ENCODE results near the gene FAM227A.
A peak's percentile ranks its signal among the peaks of the same experiment; 100 is the strongest.
"Not testable (repeated sequence)": the region's sequence is repeated elsewhere in the genome, so short reads cannot be mapped to it uniquely, and the experiment has no call there.

The FAM227A gene

DNA sequence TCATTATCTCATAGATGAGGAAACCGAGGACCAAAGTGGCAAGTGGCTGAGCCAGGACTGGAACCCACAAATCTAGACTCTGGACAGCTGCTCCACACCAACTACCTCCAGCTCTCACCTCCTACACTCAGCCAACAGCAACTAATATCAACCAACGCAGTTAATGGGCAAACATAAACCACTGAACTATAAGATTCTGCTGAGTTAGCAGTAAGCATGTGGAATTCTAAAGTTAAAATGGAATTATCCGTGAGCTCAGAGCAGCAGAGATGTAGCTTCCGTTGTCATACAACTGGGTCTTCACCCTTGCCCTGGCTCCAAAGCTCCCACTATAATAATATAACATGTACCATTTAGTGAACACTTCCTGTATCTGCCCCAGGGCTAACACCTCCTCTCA, 27.1 kb downstream of the FAM227A start:
- DNase-seq (ENCODE audit: low spot score), result no peak

DNA sequence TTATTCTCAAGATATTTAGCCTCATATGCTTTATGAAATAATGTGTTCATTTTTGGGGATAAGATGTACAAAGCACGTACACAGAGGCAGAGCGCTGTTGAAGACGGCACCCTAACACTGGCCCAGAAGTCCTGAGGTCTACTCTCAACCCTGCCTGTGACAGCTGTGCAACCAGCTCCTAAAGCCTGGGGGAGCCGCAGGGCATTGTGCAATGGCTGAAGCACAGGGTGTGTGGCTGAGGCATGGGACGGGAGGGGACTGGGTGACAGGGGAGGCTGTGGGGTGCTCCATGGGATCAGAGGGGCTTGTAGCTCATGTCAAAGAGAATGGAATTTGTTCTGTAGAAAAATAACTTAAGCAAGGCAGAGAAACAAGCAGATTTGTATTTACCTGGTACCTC, 27.7 kb downstream of the FAM227A start:
- no peak for DNase-seq (ENCODE audit: low spot score)
- in situ Hi-C loops (cut with MboI; ENCODE audit: low pct_unique_long_range_greater_than_20kb, low sequenced_read_pairs, unreplicated experiment), result no loop called here
- TF ChIP-seq, protein P1, sequence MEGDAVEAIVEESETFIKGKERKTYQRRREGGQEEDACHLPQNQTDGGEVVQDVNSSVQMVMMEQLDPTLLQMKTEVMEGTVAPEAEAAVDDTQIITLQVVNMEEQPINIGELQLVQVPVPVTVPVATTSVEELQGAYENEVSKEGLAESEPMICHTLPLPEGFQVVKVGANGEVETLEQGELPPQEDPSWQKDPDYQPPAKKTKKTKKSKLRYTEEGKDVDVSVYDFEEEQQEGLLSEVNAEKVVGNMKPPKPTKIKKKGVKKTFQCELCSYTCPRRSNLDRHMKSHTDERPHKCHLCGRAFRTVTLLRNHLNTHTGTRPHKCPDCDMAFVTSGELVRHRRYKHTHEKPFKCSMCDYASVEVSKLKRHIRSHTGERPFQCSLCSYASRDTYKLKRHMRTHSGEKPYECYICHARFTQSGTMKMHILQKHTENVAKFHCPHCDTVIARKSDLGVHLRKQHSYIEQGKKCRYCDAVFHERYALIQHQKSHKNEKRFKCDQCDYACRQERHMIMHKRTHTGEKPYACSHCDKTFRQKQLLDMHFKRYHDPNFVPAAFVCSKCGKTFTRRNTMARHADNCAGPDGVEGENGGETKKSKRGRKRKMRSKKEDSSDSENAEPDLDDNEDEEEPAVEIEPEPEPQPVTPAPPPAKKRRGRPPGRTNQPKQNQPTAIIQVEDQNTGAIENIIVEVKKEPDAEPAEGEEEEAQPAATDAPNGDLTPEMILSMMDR (IDR thresholded peaks at IDR 0.05; ENCODE audit: extremely low read depth, insufficient read depth, missing control alignments), result no peak

More for the DNA sequence above, 27.1 kb downstream of the FAM227A start:
- TF ChIP-seq, protein P1 (IDR thresholded peaks at IDR 0.05; ENCODE audit: extremely low read depth, insufficient read depth, missing control alignments), result no peak
- in situ Hi-C loops (cut with MboI; ENCODE audit: low pct_unique_long_range_greater_than_20kb, low sequenced_read_pairs, unreplicated experiment), result no loop called here

DNA sequence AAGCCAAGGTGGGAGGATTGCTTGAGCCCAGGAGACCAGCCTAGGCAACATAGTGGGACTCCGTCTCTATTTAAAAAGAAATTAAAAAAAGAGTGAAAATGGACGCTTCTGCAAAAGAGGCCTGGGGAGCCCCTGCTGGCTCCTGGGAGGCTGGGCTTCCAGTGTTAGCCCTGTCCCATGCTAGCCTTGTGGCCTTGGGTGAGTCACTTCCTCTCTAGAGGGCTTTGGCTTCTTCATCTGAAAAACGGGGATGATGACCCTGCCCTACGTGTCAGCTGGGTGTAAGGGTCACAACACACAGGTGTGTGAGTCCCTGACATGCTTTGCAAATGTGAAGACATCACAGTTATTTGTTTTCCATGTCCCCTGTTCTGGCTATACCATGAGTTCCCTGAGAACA, 32.8 kb downstream of the FAM227A start:
- TF ChIP-seq, protein P1 (IDR thresholded peaks at IDR 0.05; ENCODE audit: extremely low read depth, insufficient read depth, missing control alignments), result no peak
- in situ Hi-C loops (cut with MboI; ENCODE audit: low pct_unique_long_range_greater_than_20kb, low sequenced_read_pairs, unreplicated experiment), result no loop called here
- no peak for DNase-seq (ENCODE audit: low spot score)

DNA sequence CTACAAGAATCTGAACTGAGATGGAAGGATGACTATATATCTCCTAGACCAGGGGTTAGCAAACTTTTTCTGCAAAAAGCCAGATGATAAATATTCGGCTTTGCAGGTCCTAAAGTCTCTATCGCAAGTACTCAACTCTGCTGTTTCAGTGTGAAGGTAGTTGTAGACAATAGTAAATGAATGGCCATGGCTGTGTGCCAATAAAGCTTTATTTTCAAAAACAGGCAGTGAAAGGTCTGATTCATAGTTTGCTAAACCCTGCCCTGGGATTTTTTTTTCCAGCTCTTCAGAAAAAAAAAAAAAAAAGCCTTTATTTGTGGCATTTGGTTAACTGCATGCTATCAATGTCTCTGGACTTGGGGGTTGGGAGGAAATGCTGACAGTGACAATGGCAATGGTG, 37.5 kb downstream of the FAM227A start:
- in situ Hi-C loops (cut with MboI; ENCODE audit: low pct_unique_long_range_greater_than_20kb, low sequenced_read_pairs, unreplicated experiment), result no loop called here
- DNase-seq (ENCODE audit: low spot score), result no peak
- TF ChIP-seq, protein P1 (IDR thresholded peaks at IDR 0.05; ENCODE audit: extremely low read depth, insufficient read depth, missing control alignments), result no peak

DNA sequence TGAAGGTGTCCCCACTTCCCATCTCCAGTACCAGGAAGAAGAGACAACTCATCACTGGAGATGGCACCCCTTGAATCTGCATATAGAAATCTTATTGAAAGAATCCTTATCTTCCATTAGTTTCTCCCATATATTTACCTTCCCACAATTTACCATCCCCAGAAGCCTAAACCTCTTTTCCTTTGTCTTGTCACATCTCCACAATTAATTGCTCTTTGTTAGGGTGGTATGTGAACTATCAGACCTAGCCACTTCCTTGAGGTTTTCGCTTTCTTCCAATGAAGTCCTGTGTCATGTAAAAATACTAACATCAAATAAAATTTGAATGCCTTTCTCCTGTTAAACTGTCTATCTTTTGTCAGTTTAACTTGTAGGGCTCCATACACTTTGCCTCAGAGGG, 37.9 kb downstream of the FAM227A start:
- in situ Hi-C loops (cut with MboI; ENCODE audit: low pct_unique_long_range_greater_than_20kb, low sequenced_read_pairs, unreplicated experiment), result no loop called here
- TF ChIP-seq, protein P1 (IDR thresholded peaks at IDR 0.05; ENCODE audit: extremely low read depth, insufficient read depth, missing control alignments), result no peak
- DNase-seq (ENCODE audit: low spot score), result no peak

DNA sequence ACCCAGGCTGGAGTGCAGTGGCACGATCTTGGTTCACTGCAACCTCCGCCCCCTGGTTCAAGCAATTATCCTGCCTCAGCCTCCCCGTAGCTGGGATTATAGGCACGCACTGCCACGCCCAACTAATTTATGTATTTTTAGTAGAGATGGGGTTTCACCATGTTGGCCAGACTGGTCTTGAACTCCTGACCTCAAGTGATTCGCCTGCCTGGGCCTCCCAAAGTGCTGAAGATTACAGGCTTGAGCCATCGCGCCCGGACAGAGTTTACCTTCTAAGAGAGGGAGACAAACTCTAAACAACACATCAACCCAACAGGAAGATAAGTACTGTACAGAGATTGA, 41.2 kb downstream of the FAM227A start:
- in situ Hi-C loops (cut with MboI; ENCODE audit: low pct_unique_long_range_greater_than_20kb, low sequenced_read_pairs, unreplicated experiment); DNase-seq (ENCODE audit: low spot score): not testable (repeated sequence)

DNA sequence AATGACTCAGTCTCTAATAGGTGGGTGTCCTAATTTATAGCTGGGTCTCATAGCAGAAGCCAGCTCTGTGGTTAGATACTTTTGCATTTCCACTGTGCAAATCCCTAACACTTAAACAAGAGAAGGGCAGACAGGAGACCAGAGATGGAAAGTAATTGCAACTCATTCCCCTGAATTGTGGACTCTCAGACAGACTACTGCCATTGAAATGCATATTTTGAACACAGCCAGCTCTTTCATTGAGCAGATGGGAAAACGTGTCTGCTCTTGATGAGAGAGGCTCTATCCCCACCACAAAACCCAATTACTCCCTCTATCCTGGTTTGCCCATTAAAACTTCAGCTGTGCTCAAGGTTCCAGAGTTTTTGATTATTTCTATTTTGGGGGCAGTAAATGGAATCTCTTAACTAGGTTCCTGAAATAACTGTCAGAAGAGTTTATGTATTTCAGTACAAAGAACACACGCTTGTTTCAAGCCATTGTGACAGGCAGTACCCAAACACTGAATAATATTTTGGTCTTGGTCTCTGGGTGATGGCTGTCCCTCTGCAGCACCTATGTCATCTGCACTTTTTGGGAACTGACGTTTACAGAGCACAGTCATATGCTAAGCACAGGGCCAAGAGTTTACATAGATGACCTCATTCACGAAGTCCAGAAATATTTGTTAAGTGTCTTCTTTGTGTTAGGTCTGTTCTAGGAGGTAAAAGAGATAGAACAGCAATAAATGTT, 41.7 kb downstream of the FAM227A start:
- in situ Hi-C loops (cut with MboI; ENCODE audit: low pct_unique_long_range_greater_than_20kb, low sequenced_read_pairs, unreplicated experiment), result no loop called here
- TF ChIP-seq, protein P1 (IDR thresholded peaks at IDR 0.05; ENCODE audit: extremely low read depth, insufficient read depth, missing control alignments), result no peak
- peak; percentile 48 for DNase-seq (ENCODE audit: low spot score)

Measured in GM13977 (cell line).